ENCODE measurements around the gene KRTAP15-1.

The KRTAP15-1 gene, protein sequence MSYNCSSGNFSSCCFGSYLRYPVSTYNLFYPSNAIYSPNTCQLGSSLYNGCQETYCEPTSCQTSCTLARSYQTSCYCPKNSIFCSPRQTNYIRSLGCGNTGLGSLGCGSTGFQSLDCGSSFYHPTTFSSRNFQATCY

DNA sequence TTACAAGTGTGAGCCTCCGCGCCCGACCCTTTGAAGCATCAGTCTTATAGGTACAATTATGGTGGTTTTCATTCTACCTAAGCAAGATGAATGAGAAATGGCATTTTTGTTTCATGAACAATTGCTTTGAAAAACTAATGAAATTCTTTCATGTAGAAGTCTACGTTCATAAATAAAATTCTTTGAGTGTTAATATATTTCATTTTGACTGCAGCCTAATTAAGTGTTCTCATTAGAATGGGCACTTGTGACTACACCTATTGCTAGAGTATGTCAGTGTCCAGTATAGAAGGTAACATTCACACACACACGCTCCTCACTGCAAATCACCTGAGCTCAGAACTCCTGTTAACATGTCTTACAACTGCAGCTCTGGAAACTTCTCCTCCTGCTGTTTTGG lies at the start of gene KRTAP15-1:
Gene KRTAP15-1, plus strand, starts transcription at position 301 of the 400 bp plus-strand sequence. Its CDS starts 53 bp downstream, at position 354.
- no peak for DNase-seq

GRCh38 chr21:30391492-30392025 lies 48.5 kb upstream of the KRTAP15-1 start:
- DNase-seq = no peak

DNA sequence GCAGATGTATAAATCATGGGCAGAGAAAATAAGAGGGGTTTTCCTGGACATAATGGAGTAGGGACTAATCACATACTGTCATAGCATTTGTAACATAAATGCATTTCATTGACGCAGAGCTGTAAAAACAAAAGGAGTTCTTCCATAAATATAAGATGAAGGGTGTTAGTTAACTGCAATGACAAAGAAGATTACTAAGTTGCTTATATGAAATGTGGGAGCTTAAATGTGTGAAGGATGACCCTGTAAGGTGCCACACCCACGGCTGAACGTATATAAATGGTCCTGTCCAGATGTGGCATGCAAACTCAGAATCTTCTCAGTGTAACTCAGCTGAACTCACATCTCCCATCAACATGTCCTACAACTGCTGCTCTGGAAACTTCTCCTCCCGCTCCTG lies 44.3 kb upstream of the KRTAP15-1 start, which contains the start of gene KRTAP13-1:
Gene KRTAP13-1, plus strand, starts transcription at position 301 of the 400 bp plus-strand sequence. Its CDS starts 56 bp downstream, at position 357.
- no peak for DNase-seq

GRCh38 chr21:30408782-30409494 lies 31.1 kb upstream of the KRTAP15-1 start:
- peak; percentile 61 for DNase-seq

DNA sequence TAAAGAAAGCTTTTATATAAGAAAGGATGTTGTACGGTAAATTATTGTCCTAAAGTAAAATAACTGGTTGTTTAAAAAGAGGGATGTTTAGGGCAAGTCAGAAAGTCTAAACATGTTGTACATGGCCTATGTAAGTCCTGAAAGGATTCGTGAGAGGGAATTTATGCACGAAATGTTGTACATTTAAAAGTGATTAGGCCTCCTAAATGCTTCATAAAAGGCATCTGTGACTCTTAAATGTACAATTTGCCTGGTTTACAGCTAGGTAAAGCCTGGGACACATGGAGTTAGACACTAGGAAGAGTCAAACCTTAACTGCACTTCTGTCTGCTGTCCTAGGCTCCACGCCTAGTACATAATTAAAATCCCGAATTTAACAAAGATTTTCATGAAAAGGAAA lies 24.1 kb upstream of the KRTAP15-1 start:
- no peak for DNase-seq

DNA sequence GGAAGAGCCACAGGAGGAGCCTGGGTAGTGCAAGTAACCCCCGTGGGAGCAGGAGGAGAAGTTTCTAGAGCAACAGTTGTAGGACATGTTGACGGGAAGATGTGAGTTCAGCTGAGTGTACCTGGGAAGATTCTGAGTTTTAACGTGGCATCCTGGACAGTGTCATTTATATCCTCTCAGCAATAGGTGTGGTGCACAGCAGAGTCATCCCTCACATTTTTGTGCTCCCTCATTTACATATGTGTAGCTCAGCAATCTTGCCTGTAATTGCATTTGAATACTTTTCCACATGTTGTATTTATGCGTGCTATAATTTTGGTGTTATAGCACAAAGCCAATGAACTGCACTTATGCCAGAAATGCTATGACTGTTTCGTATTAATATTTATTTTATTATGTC lies 14.2 kb upstream of the KRTAP15-1 start, which contains the start of gene KRTAP13-3:
Gene KRTAP13-3, minus strand, starts transcription at position 101 of the 400 bp plus-strand sequence. Its CDS starts 14 bp downstream, at position 87.
- DNase-seq = no peak

- DNase-seq = no peak
Observed at GRCh38 chr21:30426731-30427130, 13.3 kb upstream of the KRTAP15-1 start.

- DNase-seq = no peak
Observed at GRCh38 chr21:30430170-30430655, 9.9 kb upstream of the KRTAP15-1 start, which contains the start of gene KRTAP13-4. Gene KRTAP13-4 (plus strand): TSS chr21:30430220. CDS start chr21:30430276, 56 bp downstream.

GRCh38 chr21:30434033-30434631 lies 5.9 kb upstream of the KRTAP15-1 start:
- DNase-seq = peak; percentile 17

DNA sequence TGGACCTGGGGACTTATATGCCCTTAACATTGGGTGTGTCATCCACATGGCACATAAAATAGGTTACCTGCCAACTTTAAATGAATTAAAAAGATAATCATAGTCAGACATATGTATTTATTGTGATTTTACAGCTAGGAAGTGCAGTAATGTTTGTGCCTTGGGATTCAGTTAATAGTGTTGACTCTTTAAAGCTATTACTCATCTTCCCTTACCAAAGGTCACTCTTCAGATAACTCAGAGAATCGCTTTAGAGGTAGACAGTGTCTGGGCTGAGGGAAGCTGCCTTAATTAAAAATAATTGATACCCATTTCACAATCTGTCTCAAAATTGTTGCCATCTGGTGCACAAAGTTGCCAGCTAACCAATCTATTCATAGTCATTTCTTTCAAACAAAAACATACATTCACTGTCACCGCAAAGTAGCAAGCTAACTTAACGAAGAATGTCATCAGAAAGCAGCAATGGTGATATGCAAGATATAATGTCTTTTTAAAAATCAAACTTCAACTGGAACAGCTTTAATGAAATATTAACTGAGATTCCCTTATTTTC lies 3.0 kb upstream of the KRTAP15-1 start:
- DNase-seq = peak; percentile 50

DNA sequence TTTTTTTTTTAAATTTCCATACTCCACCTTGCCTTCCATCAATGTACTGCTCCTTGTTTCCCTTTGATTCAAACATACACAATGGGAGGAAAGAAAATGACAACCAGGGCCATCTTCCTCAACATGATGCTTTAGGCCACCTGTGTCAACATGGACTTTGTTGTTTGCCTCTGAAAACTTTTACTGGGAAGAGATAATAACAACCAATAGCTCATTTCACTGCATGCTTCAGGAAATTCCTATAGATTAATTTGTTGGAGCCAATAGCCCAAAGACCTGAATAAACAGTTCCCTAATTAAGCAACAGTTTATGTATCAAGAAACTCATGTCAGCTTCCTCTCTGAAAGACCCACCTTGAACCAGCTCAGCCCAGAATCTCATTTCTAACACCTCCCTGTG lies 3.2 kb downstream of the KRTAP15-1 start:
- no peak for DNase-seq

DNA sequence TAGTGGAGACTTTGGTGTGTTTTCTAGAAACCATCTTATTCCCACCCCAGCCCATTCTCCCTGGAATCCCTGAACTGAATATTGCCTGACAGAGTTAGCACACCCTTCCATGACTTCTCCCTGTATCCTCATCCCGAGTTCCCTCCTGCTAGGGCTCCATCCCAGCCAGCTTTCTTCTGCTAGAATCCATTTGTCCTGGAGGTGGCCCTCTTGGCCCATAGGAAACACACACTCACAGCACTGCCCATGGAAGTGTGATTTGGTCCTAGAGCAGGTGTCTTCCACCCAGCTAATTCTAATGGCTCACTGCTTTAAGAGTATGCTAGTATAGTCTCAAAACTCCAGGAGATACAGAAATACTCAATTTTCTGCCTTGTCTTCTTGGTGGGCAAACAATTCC lies 4.1 kb downstream of the KRTAP15-1 start:
- no peak for DNase-seq

GRCh38 chr21:30447056-30447455 lies 7.0 kb downstream of the KRTAP15-1 start:
- no peak for DNase-seq

DNA sequence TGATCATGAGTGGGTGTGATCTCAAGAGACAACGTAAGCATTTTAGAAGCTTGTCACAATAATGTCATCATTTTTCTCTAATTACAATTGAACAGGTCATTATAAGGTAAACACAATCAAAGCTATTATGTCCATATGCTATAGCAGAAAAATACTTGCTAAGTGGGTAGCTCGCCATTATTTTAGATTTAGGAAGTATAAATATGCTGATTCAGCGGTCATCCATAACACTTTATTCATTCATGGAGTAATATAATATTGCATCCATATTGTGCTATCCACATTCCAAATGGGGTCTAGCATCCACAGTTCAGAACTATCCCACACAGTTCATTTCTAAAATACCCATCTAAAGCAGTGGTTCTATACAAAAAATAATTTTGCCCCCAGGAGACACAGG lies 8.4 kb downstream of the KRTAP15-1 start:
- no peak for DNase-seq

DNA sequence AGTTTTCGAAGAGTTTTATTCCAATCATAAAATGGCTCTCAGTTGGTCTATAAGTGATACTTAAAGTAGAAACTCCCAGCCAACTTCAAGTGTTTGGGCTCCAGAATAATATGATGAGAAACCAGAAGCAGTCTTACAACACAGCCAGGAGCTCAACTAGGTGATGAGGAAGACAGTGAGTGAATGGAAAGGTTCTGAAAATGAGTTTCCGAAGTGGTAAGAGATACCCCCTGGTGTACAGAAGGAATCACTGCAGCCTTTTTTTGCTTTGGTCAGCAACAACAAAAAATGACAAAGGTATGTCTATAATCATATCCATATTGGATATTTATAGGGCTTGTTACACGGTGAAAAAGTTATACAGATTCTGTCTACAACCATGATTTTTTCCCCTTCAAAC lies 23.6 kb downstream of the KRTAP15-1 start:
- DNase-seq = peak; percentile 13

DNA sequence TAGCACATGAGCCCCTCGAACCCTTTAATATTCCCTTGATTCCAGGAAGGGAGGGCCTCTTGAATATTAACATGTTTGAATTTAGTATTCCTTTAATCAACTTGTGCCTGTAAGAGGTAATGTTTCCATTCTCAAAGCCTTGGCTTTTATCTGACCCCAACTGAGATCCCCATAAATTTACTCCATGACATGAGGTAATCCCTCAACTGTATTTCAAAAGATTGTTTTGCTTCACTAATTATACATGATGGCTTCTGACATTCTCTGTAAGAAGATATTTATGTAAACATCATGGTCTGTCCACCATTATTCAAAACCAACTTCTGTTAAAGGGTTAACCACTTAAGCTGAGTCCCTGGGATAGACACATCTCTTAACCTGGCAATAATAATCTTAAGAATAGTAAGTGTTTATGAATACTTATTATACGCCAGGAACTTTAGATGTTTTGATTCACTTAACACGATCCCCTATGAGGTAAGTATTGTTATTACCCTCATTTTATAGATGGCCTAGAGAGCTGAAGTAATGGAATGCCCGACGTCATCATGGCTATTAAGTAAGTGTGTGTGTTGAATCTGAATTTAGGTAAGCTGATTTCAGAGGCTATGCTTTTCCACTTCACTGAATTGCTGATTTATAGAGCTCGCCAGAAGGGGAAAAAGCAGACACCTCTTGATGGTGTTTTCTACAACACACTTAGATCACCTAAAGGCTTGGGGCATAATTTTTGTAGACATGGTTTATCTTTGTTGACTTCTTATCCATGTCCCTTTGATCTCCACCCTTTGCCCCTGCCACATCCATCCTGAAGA lies 29.0 kb downstream of the KRTAP15-1 start:
- no peak for DNase-seq

DNA sequence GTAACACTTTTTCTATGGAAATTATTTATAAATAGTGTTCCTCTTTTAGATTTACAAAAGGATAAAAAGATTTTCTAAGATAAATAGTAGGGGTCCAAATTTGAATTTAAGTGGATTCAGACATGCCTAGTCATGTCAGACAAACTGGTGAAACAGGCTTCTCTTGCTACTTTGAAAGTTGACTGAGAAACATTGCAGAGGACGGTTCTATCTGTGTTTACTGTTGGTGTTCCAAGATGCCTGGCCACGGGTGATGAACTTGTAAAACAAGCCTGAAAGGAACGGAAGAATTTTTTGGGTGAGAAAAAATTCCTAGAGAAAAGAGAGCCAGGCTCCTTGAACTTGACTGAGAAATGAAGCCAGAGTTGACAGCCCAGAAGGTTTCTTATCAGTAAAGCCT lies 37.9 kb downstream of the KRTAP15-1 start:
- no peak for DNase-seq

- DNase-seq = no peak
Observed at GRCh38 chr21:30479259-30479658, 39.2 kb downstream of the KRTAP15-1 start.

- no peak for DNase-seq
Observed at GRCh38 chr21:30480145-30480544, 40.1 kb downstream of the KRTAP15-1 start, which contains the start of gene KRTAP19-1. Gene KRTAP19-1 (minus strand): TSS chr21:30480367. CDS start chr21:30480317, 50 bp downstream.

- no peak for DNase-seq
Observed at GRCh38 chr21:30482130-30482529, 42.1 kb downstream of the KRTAP15-1 start.

GRCh38 chr21:30486180-30486579 lies 46.1 kb downstream of the KRTAP15-1 start:
- DNase-seq = no peak

GRCh38 chr21:30487336-30487735 lies 47.3 kb downstream of the KRTAP15-1 start, which contains the start of gene KRTAP19-2:
Gene KRTAP19-2 (minus strand): TSS chr21:30487436. CDS start chr21:30487348, 88 bp downstream.
- no peak for DNase-seq

All from COR-L47 (cell line).